Cardiac fibroblast (primary cell): ENCODE data around the gene AGBL4.

Source experiments
- DNase-seq, 2 donors: peaks; one replicate each; pipeline versions ENCODE4 v3.0.0 to v3.0.0-alpha.2; 2010; ENCODE audit warnings: low read depth in 2 of 2
- H3K4me3 ChIP-seq, 2 donors: replicated peaks in 1 of 2; 1 replicate in 1 of 2; 2 replicates in 1 of 2; pipeline ENCODE4 v1.5.1; 2011; ENCODE audit warnings: low read depth in 2 of 2, low read length in 2 of 2, mild to moderate bottlenecking in 2 of 2, moderate library complexity in 1 of 2
- CTCF ChIP-seq: IDR thresholded peaks from one replicate; pipeline ENCODE4 v1.5.1; 2011; ENCODE audit warnings: low read depth, mild to moderate bottlenecking, low read length, inconsistent platforms

Gene AGBL4

GRCh38 chr1:48841461-48841860, 1182.3 kb downstream of the AGBL4 start:
- no peak for DNase-seq
- H3K4me3 ChIP-seq = no peak overlapping the region
- no peak for TF ChIP-seq CTCF

- no peak for TF ChIP-seq CTCF
- no peak for DNase-seq
These were observed 1192.4 kb downstream of the AGBL4 start for GRCh38 chr1:48831120-48831978.

GRCh38 chr1:48830715-48831114, 1193.0 kb downstream of the AGBL4 start:
- TF ChIP-seq CTCF = no peak
- DNase-seq = no peak
- H3K4me3 ChIP-seq = no peak overlapping the region

More at GRCh38 chr1:48831120-48831978, 1192.4 kb downstream of the AGBL4 start:
- H3K4me3 ChIP-seq = no peak overlapping the region

GRCh38 chr1:48829446-48829845, 1194.3 kb downstream of the AGBL4 start:
- DNase-seq = no peak
- no peak overlapping the region for H3K4me3 ChIP-seq
- TF ChIP-seq CTCF = no peak

- no peak overlapping the region for H3K4me3 ChIP-seq
- DNase-seq = no peak
- TF ChIP-seq CTCF = no peak
These were observed 1200.6 kb downstream of the AGBL4 start for GRCh38 chr1:48823168-48823567.

GRCh38 chr1:48820491-48820890, 1203.3 kb downstream of the AGBL4 start:
- no peak overlapping the region for H3K4me3 ChIP-seq
- no peak for DNase-seq
- no peak for TF ChIP-seq CTCF
